GM19438 (cell line): ENCODE results near the gene CYB561.

ENCODE experiments used
- ATAC-seq: cut with Tn5 transposase; IDR thresholded peaks from one replicate; pipeline ENCODE4 v1.9.1; 2021; ENCODE audit warnings: low read depth; ENCODE audit not compliant: unreplicated experiment

Gene CYB561, protein sequence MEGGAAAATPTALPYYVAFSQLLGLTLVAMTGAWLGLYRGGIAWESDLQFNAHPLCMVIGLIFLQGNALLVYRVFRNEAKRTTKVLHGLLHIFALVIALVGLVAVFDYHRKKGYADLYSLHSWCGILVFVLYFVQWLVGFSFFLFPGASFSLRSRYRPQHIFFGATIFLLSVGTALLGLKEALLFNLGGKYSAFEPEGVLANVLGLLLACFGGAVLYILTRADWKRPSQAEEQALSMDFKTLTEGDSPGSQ

DNA sequence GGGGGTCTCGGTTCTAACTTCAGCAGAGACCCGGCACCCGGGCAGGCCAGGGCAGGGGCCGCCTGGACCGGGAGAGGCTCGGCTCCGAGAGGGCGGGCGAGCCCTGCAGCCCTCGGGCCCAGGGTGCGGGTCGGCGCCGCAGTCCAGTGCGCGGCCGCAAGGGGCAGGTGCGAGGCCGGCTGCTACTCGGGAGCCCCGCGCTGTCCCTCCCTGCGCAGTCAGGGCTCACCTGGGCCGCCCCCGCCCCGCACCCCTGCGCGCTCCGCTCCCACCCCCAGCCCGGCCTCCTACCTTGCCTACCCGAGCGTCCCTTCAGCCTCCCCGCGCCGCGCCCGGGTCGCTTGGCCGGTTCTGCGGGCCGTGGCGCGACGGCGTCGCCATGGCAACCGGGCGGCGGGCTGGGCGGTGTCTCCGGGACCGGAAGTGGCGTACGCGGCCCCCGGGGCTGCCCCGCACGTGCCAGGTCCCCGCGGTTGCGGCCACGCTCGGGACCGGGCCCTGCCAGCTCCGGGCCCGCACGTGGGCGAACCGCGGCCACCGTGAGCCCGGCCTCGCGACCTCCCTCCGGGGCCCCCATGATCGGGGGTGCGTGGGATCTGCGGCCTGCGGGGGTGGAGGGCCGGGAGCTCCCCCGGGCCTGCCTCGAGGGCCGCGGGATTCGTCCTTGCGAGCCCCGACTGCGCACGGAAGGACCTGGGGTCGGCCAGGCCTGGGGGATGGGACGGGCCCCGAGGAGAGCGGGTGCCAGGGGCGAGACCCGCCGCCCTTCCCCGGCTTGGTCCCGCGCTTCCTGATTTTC lies at the start of gene CYB561:
TSS of gene CYB561 (minus strand) at position 353 of the 799 bp plus-strand sequence. CDS start 8,759 bp downstream, outside the sequence.
- peak; percentile 68 for ATAC-seq

DNA sequence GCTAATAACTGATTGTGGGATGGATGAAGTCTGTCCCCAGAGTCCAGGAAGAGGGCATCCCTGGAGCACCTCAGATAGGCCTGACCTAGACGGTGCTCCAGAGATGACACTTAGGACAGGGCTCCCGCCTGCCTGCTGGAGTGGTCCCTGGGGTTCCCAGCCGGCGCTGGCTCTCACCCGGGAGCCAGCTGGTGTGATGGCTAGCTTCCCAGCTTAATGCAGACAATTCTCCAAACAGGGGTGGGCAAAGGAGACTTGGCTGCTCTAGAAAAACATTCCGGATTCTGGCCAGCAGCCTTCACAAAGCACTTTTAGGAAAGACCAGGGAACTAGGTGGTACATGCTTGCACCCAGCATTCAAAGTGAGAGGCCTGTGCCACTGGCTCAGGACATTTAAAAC lies 49.4 kb upstream of the CYB561 start:
- ATAC-seq: no peak

DNA sequence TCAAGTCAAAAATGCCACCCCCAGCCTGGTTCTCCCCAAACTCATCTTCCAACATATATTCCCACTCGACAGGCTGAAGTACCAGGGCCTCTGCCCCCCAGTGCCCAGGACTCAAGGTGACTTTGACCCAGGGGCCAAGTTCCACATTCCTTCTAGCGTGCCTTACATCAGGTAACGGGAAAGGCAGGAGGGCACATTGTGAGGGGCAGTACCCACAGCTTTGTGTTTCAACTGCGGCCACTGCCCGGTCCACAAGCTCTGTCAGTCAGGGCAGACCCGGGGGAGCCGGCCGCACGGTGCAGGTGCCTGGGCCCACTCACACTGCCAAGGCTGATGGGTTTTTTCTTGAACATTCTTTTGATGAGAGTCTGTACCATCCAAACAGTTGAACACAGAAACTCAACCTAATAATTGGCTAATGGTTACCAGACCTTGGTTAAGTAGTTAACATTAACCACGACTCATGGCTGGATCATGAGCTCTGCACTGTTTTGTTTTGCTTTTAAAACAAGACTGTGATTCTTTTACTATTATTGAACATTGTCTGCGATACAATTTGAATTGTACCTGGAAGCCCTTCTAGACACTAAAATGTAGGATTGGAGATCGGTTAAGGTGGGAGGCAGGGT lies 48.3 kb upstream of the CYB561 start:
- no peak for ATAC-seq

DNA sequence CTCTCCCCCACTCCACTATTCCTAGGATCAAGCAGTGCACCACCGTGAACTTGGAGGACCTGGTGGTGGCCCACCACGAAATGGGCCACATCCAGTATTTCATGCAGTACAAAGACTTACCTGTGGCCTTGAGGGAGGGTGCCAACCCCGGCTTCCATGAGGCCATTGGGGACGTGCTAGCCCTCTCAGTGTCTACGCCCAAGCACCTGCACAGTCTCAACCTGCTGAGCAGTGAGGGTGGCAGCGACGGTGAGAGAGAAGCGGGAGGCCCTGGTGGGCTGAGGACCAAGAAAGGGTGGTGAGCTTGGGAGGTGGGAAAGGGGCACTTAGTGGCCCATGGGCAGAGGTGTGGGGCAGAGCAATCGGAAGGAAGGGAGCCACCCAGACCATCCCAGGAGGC lies 47.3 kb upstream of the CYB561 start:
- no peak for ATAC-seq

DNA sequence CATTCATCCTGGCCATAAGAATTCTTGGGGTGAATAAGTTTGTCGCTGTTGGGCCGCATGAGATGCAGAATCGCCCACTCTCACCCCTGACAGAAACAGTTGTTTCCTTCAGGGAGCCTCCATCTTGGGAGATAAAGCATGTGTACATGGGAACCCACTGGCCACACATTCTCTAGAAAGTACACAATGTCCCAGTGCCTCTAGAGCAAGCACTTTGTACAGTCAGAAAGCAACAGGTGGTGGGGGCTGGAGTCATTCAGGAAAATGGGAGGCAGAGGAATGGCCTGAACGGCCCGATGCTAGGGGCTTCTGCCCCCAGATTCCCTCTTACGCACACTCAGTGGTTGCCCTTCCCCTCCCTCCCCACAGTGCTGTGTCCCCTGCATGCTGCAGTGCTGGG lies 46.8 kb upstream of the CYB561 start:
- ATAC-seq: no peak

DNA sequence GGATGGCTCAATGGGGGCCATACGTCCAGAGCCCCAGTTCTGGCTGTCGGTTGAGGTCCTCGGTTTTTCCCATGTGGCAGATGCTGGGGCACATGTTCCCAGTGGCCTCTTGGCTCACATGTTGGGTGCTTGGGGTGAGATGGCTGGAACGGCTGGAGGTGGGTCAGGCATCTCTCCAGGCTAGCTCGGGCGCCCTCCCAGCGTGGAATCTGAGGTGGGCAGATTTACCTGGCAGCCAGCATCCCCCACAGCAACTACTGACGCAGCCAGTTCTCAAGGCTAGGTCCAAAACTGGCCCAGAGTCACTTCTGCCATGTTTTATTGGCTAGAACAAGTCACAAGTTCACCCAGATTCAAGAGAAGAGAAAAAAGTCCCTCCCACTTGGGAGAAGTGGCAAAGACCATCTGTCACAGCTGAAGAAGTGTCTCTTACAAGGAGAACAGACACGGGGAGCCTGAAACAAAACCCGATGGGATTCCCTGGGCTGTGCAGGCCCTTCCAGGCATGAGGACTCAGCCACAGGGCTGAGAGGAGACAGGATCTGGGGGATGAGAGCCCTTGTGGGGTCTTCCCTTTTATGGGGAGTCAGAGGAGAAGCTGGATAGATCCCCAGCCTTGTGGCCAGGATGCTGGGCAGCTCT lies 46.0 kb upstream of the CYB561 start:
- ATAC-seq: no peak

DNA sequence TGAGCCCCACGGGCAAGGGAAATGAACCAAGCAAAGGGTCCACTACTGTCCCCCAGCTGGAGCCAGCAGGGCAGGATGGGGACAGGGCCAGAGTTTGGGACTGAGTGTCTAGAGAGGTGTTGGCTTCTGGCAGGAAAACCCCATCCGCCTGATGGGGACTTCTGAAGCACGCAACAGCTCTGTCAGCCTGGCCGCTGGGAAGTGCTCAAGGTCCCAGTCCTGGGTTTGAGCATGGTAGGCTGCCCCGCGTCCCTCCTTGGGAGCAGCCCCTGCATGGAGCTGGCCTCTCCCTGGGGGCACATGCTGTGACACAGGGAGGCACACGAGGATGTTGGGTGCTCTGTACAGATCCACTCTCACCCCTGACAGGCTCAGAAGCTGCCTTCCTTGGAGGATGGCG lies 45.3 kb upstream of the CYB561 start:
- ATAC-seq: no peak

DNA sequence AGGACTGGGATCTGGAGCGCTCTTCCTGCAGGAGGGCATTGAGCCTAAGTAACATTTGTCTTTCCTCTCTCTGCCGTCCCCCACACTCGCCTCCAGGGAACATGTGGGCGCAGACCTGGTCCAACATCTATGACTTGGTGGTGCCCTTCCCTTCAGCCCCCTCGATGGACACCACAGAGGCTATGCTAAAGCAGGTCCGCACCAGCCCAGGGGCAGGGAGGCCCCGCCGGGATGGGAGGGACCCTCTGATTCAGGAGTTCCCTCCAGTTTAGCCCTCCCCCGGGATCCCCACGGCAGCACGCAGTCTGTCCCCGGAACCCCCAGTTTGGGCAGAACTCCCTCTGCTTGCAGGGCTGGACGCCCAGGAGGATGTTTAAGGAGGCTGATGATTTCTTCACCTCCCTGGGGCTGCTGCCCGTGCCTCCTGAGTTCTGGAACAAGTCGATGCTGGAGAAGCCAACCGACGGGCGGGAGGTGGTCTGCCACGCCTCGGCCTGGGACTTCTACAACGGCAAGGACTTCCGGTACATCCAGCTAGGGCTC lies 44.8 kb upstream of the CYB561 start:
- no peak for ATAC-seq

DNA sequence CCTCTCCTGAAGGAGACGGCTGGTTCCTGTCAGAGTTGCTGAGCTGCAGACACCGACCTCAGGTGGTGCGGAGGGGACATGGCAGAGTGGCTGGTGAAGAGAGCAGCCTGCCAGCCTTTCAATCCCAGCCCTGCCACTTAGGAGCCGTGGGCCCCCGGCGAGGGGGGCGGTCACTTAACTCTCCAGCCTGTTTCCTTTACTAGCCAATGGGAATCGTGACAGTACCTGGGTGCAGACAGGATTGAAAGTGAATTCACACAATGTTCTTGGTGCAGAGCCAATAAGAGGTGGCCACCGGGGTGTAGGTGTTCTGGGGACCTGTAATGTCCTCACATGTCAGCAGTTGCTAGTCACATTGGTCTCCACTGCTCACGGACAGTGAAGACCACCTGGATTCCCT lies 44.2 kb upstream of the CYB561 start:
- ATAC-seq: no peak

DNA sequence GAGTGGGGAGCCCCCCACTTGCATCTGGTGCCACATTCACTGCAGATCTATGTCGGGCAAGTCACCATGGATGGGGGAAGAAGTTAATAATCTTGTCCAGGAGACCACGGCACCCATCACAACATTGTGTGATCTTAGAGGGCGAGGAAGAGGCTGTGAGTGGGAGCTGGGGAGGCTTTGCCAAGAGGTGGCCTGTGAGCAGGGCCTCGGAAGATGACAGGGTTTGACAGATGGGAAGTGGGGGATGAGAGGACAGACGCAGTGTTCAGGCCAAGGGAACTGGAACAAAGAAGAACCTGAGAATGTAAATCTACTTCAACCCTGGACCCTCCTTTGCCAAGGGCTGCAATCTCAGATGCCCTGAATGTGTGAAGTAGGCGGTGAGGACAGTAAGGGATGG lies 43.2 kb upstream of the CYB561 start:
- ATAC-seq: no peak

DNA sequence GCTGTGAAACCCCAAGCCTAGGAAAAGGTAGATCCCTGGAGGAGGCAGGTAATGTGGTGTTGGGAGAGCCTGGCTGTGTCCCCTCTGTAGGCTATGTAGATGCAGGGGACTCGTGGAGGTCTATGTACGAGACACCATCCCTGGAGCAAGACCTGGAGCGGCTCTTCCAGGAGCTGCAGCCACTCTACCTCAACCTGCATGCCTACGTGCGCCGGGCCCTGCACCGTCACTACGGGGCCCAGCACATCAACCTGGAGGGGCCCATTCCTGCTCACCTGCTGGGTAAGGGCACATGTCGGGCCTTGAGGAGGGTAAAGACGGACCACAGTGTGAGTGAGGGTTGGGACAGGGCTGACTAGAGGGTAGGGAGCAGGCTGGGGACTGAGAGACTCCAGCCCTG lies 42.7 kb upstream of the CYB561 start:
- ATAC-seq: no peak

DNA sequence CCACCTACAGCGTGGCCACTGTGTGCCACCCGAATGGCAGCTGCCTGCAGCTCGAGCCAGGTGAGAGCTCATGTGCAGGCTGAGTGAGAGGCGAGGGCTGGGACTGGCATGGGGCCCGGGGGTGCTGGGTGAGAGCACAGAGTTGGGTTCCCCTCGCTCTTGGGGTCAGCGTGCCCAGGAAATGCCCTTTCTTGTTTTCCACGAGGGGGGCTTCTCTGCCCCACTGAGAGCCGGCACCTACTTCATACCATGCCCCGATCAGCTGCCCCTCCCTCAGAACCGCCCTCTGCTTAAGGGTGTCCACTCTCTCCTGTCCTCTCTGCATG lies 40.9 kb upstream of the CYB561 start:
- ATAC-seq: no peak

DNA sequence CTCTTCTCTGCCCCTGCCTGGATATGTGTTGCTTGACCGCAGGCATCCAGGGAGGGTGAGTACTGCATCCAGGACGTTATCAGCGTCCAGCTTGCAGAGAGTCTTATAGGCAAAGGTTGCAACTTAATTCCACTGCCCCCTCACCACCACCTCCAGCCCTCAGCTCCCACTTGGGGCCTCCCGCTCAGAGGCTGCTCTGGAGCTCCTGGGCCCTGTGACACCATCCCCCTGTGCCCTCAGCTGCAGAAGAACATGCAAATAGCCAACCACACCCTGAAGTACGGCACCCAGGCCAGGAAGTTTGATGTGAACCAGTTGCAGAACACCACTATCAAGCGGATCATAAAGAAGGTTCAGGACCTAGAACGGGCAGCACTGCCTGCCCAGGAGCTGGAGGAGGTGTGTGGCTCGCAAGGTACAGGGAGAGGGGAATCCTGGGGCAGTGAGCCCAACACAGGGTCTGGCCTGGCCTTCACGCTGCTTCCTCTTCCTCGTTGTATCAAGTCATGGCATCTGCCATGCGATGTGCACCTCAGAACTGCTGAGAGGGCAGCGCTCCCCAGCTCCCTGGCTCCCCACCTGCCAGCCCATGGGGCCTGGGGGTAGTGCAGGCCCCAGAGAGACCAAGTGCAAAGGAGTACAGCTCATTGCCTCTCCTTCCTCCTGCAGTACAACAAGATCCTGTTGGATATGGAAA lies 40.4 kb upstream of the CYB561 start:
- ATAC-seq: no peak

DNA sequence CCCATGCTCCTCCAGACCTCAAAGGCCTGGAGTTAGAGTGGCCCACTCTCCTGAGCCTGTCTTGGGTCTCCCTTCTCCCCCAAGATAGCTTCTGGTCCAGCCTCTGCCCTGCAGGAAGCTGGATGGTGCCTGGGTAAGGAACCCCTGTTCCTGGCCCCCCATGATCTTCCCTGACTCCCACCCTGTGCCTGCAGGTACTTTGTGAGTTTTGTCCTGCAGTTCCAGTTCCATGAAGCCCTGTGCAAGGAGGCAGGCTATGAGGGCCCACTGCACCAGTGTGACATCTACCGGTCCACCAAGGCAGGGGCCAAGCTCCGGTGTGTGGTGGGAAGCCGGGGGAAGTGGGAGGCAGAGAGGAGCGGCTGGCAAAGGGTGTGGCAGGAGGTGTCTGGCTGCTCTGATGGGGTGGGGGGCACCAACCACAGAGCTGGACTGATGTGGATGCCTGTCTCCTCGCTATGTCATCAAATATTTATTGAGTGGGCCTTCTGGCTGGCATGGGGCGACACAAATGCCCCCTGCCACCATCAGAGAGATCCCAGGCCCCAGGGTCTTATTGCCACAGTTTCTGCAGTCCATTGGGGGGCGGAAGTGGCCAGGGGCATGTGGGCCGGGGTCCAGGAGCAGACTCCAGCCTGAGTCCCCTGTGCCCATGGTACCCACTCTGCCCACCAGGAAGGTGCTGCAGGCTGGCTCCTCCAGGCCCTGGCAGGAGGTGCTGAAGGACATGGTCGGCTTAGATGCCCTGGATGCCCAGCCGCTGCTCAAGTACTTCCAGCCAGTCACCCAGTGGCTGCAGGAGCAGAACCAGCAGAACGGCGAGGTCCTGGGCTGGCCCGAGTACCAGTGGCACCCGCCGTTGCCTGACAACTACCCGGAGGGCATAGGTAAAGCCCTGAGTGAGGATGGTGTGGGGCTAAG lies 37.8 kb upstream of the CYB561 start:
- no peak for ATAC-seq

DNA sequence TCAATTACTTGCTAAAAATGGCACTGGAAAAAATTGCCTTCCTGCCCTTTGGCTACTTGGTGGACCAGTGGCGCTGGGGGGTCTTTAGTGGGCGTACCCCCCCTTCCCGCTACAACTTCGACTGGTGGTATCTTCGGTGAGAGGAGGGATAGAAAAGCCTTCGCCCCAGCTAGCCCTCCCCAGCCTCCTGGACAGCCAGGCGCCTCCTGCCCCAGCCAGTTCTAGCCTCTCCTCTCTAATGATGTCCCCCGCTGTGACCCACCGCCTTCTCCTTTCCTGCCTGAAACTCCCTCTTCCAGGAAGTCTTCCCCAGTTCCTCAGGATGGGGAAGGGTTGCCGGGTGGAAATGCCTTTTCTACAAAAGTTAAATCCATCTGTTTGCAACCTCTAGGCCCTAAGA lies 36.9 kb upstream of the CYB561 start:
- ATAC-seq: no peak

DNA sequence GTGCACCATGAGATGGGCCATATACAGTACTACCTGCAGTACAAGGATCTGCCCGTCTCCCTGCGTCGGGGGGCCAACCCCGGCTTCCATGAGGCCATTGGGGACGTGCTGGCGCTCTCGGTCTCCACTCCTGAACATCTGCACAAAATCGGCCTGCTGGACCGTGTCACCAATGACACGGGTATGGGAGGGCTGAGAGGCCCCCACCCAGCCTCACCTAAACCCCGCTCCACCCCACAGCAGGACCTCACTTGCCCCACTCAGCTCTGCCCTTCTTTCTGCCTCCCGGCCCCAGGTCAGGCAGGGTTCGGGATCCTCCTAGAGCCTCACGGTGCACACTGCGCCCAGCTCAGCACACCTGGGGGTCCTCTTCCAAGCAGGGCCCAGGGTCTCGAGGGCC lies 36.4 kb upstream of the CYB561 start:
- ATAC-seq: no peak

DNA sequence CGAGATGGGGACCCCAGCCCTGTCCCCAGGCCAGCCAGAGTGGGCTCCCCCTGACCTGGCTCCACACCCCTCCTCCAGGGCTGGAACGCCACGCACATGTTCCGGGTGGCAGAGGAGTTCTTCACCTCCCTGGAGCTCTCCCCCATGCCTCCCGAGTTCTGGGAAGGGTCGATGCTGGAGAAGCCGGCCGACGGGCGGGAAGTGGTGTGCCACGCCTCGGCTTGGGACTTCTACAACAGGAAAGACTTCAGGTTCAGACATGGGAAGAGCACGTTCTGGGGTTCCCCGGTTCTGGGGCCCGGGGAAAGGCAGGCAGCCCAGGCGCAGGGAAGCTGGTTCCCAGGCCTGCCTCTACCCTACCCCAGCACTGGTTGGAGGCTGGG lies 35.4 kb upstream of the CYB561 start:
- no peak for ATAC-seq

DNA sequence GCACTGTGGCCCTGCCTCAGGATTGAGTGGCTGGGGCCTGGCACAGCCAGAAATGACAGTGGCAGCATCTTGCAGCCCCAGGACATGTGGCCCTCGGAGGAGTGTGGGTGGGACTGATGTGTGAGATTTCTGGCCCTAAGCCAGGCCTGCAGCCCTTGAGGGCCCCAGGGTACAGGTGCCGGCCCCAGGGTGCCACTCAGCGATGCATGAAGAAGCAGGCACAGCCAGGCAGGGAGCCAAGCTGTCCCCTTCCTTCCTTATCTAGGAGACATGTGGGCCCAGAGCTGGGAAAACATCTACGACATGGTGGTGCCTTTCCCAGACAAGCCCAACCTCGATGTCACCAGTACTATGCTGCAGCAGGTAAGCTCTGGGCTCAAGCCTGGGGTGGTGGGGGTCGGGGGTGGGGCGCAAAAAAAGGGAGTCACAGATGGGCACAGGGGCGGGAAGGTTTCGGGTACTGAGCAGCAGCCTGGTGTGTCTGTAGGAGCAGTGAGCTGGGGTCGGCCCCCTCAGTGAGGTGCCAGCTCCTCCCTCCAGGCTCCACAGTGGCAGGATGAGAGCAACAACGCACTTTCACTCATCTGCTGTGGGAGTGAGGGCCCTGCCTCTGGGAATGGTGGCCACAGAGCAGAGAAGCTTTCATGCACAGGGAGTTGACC lies 34.9 kb upstream of the CYB561 start:
- ATAC-seq: no peak

DNA sequence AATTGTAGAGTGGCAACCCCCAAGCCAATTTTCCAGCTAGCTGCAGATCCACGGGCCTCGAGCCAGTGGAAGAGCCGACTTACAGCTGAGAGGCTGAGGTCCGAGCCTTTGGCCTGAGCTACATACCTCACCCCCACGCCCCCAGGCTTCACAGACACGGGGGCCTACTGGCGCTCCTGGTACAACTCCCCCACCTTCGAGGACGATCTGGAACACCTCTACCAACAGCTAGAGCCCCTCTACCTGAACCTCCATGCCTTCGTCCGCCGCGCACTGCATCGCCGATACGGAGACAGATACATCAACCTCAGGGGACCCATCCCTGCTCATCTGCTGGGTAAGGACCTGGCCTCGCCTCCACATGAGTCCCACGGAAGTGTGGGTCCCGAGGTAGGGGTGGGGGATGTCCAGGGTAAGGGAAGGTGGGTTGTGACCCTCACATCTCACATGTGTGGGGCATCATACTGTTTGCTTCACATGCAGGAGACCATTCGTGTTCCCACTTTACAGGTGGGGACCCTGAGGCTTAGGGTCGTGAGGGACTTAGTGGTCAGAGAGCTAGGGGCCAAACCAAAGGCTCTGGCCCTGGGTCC lies 34.2 kb upstream of the CYB561 start:
- ATAC-seq: no peak
